ENCODE data around the gene HMGCL. TPM values are rescaled to one million over a fixed set of nuclear protein-coding genes. Genes with fewer than 3 reads are reported as not detected.

The HMGCL gene
- total and polyA plus RNA-seq, 2 of the 13 experiments (the other 11 are each of a cell fraction or from before 2014, with no cell fraction given), result 21.3 to 41.4 TPM

DNA sequence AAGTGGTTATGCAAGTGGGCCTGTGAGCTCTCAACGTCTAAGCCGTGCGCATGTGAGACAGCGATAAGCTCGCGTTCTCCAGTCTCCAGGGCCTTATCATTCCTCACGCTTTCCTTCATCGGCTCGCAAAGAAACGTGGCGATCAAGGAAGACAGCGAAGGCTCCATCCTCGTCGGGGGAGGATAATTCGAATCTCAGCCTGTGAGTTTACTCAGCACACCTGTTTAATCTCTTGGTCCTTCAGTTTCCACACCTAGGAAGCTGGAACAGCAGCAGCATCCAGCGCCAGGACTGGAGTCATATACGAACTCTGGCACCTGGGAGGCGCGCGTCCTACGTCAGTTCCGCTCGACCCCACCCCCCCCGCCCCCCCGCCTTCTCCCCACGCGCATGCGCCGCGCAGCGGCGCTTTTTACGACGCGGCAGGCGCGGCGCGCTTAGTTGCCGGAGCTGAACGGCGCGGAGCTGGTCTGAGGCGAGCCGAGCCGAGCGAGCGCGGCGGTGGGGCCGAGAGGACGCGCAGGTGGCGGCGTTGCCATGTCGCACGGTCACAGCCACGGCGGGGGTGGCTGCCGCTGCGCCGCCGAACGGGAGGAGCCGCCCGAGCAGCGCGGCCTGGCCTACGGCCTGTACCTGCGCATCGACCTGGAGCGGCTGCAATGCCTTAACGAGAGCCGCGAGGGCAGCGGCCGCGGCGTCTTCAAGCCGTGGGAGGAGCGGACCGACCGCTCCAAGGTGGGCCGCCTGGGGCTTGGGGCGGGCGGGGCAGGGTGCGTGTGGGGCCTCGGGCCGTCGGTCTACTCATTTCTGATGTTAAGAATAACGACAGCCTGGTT, 47.0 kb downstream of the HMGCL start, which contains the start of gene PITHD1 (continued):
- TF ChIP-seq KDM5A (IDR thresholded peaks at IDR 0.05; ENCODE audit: borderline replicate concordance, low read length) (peak; percentile 55; the same call in 1 of the 2 replicates), MED13 (CRISPR knock-in tag; IDR thresholded peaks at IDR 0.05) (peak; percentile 82; the same call in 1 of the 2 replicates), ZNF563 (CRISPR knock-in tag; IDR thresholded peaks at IDR 0.05) (peak; percentile 79; the same call in 1 of the 2 replicates), ZNF510 (CRISPR knock-in tag; IDR thresholded peaks at IDR 0.05; ENCODE audit: low read depth) (no peak), RBFOX2 (IDR thresholded peaks at IDR 0.05; ENCODE audit: low read depth, low read length) (peak; percentile 91), ZNF530 (CRISPR knock-in tag; IDR thresholded peaks at IDR 0.05; ENCODE audit: low read depth) (no peak), ZNF558 (CRISPR knock-in tag; IDR thresholded peaks at IDR 0.05; ENCODE audit: borderline replicate concordance) (peak; percentile 79), PAXIP1 (CRISPR knock-in tag; conservative IDR thresholded peaks at IDR 0.05) (no peak), HHEX (CRISPR knock-in tag; IDR thresholded peaks at IDR 0.05) (no peak), SAFB2 (CRISPR knock-in tag; IDR thresholded peaks at IDR 0.05; ENCODE audit: borderline replicate concordance, low read depth) (peak; percentile 82; the same call in 1 of the 2 replicates), HOXA3 (CRISPR knock-in tag; IDR thresholded peaks at IDR 0.05) (peak; percentile 75), SMAD3 (CRISPR knock-in tag; IDR thresholded peaks at IDR 0.05) (peak; percentile 87; the same call in 1 of the 2 replicates)
- TF ChIP-seq, protein P1, sequence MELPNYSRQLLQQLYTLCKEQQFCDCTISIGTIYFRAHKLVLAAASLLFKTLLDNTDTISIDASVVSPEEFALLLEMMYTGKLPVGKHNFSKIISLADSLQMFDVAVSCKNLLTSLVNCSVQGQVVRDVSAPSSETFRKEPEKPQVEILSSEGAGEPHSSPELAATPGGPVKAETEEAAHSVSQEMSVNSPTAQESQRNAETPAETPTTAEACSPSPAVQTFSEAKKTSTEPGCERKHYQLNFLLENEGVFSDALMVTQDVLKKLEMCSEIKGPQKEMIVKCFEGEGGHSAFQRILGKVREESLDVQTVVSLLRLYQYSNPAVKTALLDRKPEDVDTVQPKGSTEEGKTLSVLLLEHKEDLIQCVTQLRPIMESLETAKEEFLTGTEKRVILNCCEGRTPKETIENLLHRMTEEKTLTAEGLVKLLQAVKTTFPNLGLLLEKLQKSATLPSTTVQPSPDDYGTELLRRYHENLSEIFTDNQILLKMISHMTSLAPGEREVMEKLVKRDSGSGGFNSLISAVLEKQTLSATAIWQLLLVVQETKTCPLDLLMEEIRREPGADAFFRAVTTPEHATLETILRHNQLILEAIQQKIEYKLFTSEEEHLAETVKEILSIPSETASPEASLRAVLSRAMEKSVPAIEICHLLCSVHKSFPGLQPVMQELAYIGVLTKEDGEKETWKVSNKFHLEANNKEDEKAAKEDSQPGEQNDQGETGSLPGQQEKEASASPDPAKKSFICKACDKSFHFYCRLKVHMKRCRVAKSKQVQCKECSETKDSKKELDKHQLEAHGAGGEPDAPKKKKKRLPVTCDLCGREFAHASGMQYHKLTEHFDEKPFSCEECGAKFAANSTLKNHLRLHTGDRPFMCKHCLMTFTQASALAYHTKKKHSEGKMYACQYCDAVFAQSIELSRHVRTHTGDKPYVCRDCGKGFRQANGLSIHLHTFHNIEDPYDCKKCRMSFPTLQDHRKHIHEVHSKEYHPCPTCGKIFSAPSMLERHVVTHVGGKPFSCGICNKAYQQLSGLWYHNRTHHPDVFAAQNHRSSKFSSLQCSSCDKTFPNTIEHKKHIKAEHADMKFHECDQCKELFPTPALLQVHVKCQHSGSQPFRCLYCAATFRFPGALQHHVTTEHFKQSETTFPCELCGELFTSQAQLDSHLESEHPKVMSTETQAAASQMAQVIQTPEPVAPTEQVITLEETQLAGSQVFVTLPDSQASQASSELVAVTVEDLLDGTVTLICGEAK (IDR thresholded peaks at IDR 0.05), result no peak
- TF ChIP-seq, protein P1 (CRISPR knock-in tag; IDR thresholded peaks at IDR 0.05), result 0 out of 2 replicates have a peak, but pooled peaks have one; percentile 40
- TF ChIP-seq, protein P2, sequence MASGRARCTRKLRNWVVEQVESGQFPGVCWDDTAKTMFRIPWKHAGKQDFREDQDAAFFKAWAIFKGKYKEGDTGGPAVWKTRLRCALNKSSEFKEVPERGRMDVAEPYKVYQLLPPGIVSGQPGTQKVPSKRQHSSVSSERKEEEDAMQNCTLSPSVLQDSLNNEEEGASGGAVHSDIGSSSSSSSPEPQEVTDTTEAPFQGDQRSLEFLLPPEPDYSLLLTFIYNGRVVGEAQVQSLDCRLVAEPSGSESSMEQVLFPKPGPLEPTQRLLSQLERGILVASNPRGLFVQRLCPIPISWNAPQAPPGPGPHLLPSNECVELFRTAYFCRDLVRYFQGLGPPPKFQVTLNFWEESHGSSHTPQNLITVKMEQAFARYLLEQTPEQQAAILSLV (CRISPR knock-in tag; IDR thresholded peaks at IDR 0.05; ENCODE audit: borderline replicate concordance), result peak; percentile 78; the same call in 1 of the 2 replicates
